ENCODE data around the gene PDCD1.

DNA sequence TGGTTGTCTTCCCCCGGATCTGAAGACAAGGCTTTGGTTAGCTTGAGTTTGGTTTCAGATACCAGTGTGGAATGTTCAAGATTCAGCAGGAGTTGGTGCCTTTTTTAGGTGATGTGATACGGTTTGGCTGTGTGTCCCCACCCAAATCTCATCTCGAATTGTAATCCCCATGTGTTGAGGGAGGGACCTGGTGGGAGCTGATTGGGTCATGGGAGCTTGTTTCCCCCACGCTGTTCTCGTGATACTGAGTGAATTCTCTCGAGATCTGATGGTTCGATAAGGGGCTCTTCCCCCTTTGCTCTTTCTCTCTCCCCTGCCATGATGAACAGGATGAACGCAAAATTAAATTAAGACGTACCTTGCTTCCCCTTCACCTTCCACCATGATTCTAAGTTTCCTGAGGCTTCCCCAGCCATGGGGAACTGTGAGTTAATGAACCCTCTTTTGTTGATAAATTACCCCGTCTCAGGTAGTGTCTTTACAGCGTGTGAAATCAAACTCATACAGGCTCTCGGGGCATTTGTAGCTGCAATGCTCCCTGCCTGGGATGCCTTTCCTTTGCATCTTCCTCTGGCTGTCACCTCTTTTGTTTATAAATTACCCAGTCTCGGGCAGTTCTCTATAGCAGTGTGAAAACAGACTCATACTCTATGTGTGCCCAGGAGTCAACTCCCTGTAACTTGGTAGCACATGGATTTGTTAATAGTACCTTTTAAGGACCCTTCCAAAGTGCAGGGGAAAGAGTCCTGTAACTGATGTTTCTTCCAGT, 21.3 kb downstream of the PDCD1 start:
- TF ChIP-seq, protein P1, sequence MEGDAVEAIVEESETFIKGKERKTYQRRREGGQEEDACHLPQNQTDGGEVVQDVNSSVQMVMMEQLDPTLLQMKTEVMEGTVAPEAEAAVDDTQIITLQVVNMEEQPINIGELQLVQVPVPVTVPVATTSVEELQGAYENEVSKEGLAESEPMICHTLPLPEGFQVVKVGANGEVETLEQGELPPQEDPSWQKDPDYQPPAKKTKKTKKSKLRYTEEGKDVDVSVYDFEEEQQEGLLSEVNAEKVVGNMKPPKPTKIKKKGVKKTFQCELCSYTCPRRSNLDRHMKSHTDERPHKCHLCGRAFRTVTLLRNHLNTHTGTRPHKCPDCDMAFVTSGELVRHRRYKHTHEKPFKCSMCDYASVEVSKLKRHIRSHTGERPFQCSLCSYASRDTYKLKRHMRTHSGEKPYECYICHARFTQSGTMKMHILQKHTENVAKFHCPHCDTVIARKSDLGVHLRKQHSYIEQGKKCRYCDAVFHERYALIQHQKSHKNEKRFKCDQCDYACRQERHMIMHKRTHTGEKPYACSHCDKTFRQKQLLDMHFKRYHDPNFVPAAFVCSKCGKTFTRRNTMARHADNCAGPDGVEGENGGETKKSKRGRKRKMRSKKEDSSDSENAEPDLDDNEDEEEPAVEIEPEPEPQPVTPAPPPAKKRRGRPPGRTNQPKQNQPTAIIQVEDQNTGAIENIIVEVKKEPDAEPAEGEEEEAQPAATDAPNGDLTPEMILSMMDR (IDR thresholded peaks at IDR 0.05): no peak
- TF ChIP-seq POLR2AphosphoS5 (IDR thresholded peaks at IDR 0.05): no peak

All from suprapubic skin (tissue), 3 donors.